Kidney (tissue), 14 donors: ENCODE results near the gene SLC6A11. TPM values are rescaled to one million over a fixed set of nuclear protein-coding genes. Genes with fewer than 3 reads are reported as not detected.

Source experiments
- DNase-seq, 5 donors: peaks; one replicate each; pipeline ENCODE4 v3.0.0-alpha.2; 2013 to 2020
- FAIRE-seq: peaks from 2 replicates; lab custom pipeline; 2012; peaks lifted over from hg19 to GRCh38; lab: Jason Lieb, UNC
- H3K27ac ChIP-seq, 2 donors: one replicate each; pipeline ENCODE4 v1.7.0; 2013; ENCODE audit warnings: low read depth in 2 of 2, low read length in 2 of 2, inconsistent platforms in 1 of 2
- H3K27me3 ChIP-seq: one replicate; pipeline ENCODE4 v1.7.1; 2013; ENCODE audit warnings: low read length, inconsistent platforms; ENCODE audit not compliant: control insufficient read depth, insufficient read depth
- H3K36me3 ChIP-seq, 3 donors: one replicate each; pipeline versions ENCODE4 v1.7.0 to v1.7.1; 2013; ENCODE audit warnings: low read length in 3 of 3, control low read depth in 1 of 3, inconsistent platforms in 1 of 3; ENCODE audit not compliant: insufficient read depth in 3 of 3, control insufficient read depth in 2 of 3
- H3K4me1 ChIP-seq, 3 donors: one replicate each; pipeline versions ENCODE4 v1.7.0 to v1.7.1; 2013; ENCODE audit warnings: low read length in 3 of 3, inconsistent platforms in 1 of 3, low read depth in 1 of 3; ENCODE audit not compliant: control insufficient read depth in 2 of 3, insufficient read depth in 2 of 3
- H3K4me3 ChIP-seq, 3 donors: one replicate each; pipeline versions ENCODE4 v1.7.0 to v1.8.1; 2013; ENCODE audit warnings: low read length in 3 of 3, control low read depth in 1 of 3, inconsistent platforms in 1 of 3
- H3K9ac ChIP-seq, 3 donors: one replicate each; pipeline versions ENCODE4 v1.7.0 to v1.7.1; 2013; ENCODE audit warnings: low read length in 3 of 3, control low read depth in 1 of 3, inconsistent platforms in 1 of 3
- H3K9me3 ChIP-seq, 3 donors: one replicate each; pipeline versions ENCODE4 v1.7.0 to v1.7.1; 2013; ENCODE audit warnings: low read length in 3 of 3, control low read depth in 1 of 3, inconsistent platforms in 1 of 3; ENCODE audit not compliant: control insufficient read depth in 2 of 3, insufficient read depth in 1 of 3
- CTCF ChIP-seq: IDR thresholded peaks from 3 replicates; pipeline ENCODE4 v1.5.1; 2012; ENCODE audit warnings: mild to moderate bottlenecking, moderate library complexity, borderline replicate concordance; ENCODE audit not compliant: insufficient read depth; ENCODE audit errors: extremely low read depth
- intact Hi-C: fragments of 100-400 bp; cut with DNase I; formaldehyde crosslinking; loops from one replicate; pipeline ENCODE4 v1.11.1; 2022
- polyA plus RNA-seq: library from polyadenylated mRNA; stranded (reverse); fragments of 350-450 nt; fragmentation: Illumina TruSeq; extraction: RNeasy Lipid Tissue Mini Kit (QIAGEN cat#74804); gene quantifications from one replicate; pipeline ENCODE4 v1.2.3, GENCODE V29; 2014; ENCODE audit warnings: low read depth, low replicate concordance; ENCODE audit not compliant: insufficient read depth
- total RNA-seq: library from RNA; stranded (reverse); fragmentation: NEBNext Ultra II Directional; extraction: Animal tissue kit (Norgen Biotek cat#: 25700); gene quantifications from one replicate; pipeline ENCODE4 v1.2.1, GENCODE V29; 2021
- donor health status: control.
- donor health status: control.
- donor health status: control.
- donor health status: control.
- donor health status: control.
- donor health status: DM: yes; HTN: yes; CAD: no.
- donor health status: Normal renal cell carcinoma (clear cell type).

SLC6A11 gene
- total and polyA plus RNA-seq, 2 donors from 2014 or later: 0.38 TPM; not detected in 1

- no peak for FAIRE-seq
- Histone ChIP-seq H3K27ac (no peak overlapping the region), H3K4me3 (no peak overlapping the region), H3K36me3 (no peaks in the 10 kb centered on the region), H3K9me3 (no peaks in the 10 kb centered on the region), H3K27me3 (no peaks in the 10 kb centered on the region), H3K9ac (no peak overlapping the region), H3K4me1 (no peaks in the 10 kb centered on the region)
- DNase-seq: no peak
- intact Hi-C loops: no loop called here
- TF ChIP-seq CTCF: no peak
These were observed 35.8 kb upstream of the SLC6A11 start for GRCh38 chr3:10780243-10780642.

GRCh38 chr3:10780922-10781321 is 35.1 kb upstream of the SLC6A11 start:
- Histone ChIP-seq H3K4me3 (no peak overlapping the region), H3K27me3 (no peaks in the 10 kb centered on the region), H3K4me1 (no peaks in the 10 kb centered on the region), H3K9ac (no peak overlapping the region), H3K36me3 (no peaks in the 10 kb centered on the region), H3K27ac (no peak overlapping the region), H3K9me3 (no peaks in the 10 kb centered on the region)
- intact Hi-C loops: no loop called here
- TF ChIP-seq CTCF: no peak
- no peak for FAIRE-seq
- DNase-seq: no peak

- no peak overlapping the region for H3K9ac ChIP-seq
- no peak for FAIRE-seq
- no peaks in the 10 kb centered on the region for H3K9me3 ChIP-seq
- no peak for TF ChIP-seq CTCF
- intact Hi-C loops: no loop called here
- H3K27ac ChIP-seq: no peak overlapping the region
- no peak overlapping the region for H3K4me3 ChIP-seq
- no peak for DNase-seq
- no peaks in the 10 kb centered on the region for H3K4me1 ChIP-seq
- H3K27me3 ChIP-seq: no peaks in the 10 kb centered on the region
- H3K36me3 ChIP-seq: no peaks in the 10 kb centered on the region
These were observed 34.0 kb upstream of the SLC6A11 start for GRCh38 chr3:10781981-10782380.
